D721Med (cell line): ENCODE data around the gene AGMAT.

Experiments used
- DNase-seq: peaks from one replicate; pipeline ENCODE4 v3.0.0; 2011; ENCODE audit warnings: low spot score; ENCODE audit not compliant: insufficient read length
- FAIRE-seq: peaks from 2 replicates; lab custom pipeline; 2011; peaks lifted over from hg19 to GRCh38; lab: Jason Lieb, UNC
- CTCF ChIP-seq: IDR thresholded peaks from 2 replicates; pipeline ENCODE4 v1.5.1; 2012; ENCODE audit warnings: mild to moderate bottlenecking, control low read depth; ENCODE audit not compliant: insufficient read depth; ENCODE audit errors: missing control alignments

Gene AGMAT

GRCh38 chr1:15542388-15543250 is 42.2 kb downstream of the AGMAT start:
- no peak for TF ChIP-seq CTCF

GRCh38 chr1:15541231-15541792 is 43.5 kb downstream of the AGMAT start:
- DNase-seq (no peak), FAIRE-seq (no peak)
- TF ChIP-seq CTCF = no peak

More at GRCh38 chr1:15542388-15543250, 42.2 kb downstream of the AGMAT start:
- no peak for DNase-seq
- no peak for FAIRE-seq

GRCh38 chr1:15540186-15540585 is 44.7 kb downstream of the AGMAT start:
- FAIRE-seq = no peak
- DNase-seq = no peak
- no peak for TF ChIP-seq CTCF

GRCh38 chr1:15538771-15539170 is 46.1 kb downstream of the AGMAT start:
- FAIRE-seq (no peak), DNase-seq (no peak)
- TF ChIP-seq CTCF = no peak

DNA sequence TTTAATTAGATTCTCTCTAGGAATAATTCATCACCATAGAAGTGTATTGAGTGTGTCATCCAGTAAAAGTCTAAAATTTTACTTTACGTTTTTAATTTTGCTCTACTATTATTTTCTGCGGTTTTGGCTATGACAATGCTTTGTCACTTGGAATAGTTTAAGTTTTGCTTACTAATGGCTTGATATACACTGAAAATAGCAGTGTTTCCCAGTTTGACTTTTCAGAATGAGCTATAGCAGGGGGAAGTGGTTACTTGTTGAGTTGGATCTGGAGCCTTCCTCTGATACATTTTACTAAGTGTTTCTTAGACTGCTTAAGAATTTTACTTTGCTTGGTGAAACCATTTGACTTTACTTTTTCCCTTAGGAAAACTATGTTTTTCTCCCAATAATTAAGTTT is 53.2 kb downstream of the AGMAT start:
- no peak for TF ChIP-seq CTCF
- no peak for DNase-seq
- FAIRE-seq = no peak

- no peak for FAIRE-seq
- no peak for DNase-seq
These were observed 53.8 kb downstream of the AGMAT start for GRCh38 chr1:15531003-15531402.

More at GRCh38 chr1:15531003-15531402, 53.8 kb downstream of the AGMAT start:
- no peak for TF ChIP-seq CTCF
